H9 (cell line): Measurements from ENCODE around the gene VTA1. TPM values are rescaled to one million over a fixed set of nuclear protein-coding genes. Genes with fewer than 3 reads are reported as not detected.

Source experiments
- DNase-seq: peaks from one replicate; pipeline ENCODE4 v3.0.0-alpha.2; 2017
- H2AFZ ChIP-seq: one replicate; pipeline ENCODE4 v1.6.1; 2013; ENCODE audit warnings: mild to moderate bottlenecking, low read length, control low read depth, moderate library complexity
- H2AK5ac ChIP-seq: 2 replicates; pipeline ENCODE4 v1.6.1; 2013; ENCODE audit warnings: low read length, control low read depth, mixed read lengths; ENCODE audit not compliant: insufficient read length
- H2BK120ac ChIP-seq: one replicate; pipeline ENCODE4 v1.6.1; 2013; ENCODE audit warnings: low read depth, mild to moderate bottlenecking, low read length, control low read depth, inconsistent platforms; ENCODE audit not compliant: poor library complexity, severe bottlenecking
- H2BK12ac ChIP-seq: 2 replicates; pipeline ENCODE4 v1.6.1; 2013; ENCODE audit warnings: low read length, control low read depth, mixed read lengths, low read depth; ENCODE audit not compliant: insufficient read length
- H2BK15ac ChIP-seq: 2 replicates; pipeline ENCODE4 v1.6.1; 2013; ENCODE audit warnings: low read depth, low read length, control low read depth
- H2BK20ac ChIP-seq: one replicate; pipeline ENCODE4 v1.6.1; 2013; ENCODE audit warnings: low read depth, mild to moderate bottlenecking, low read length, control low read depth, inconsistent platforms; ENCODE audit not compliant: poor library complexity, severe bottlenecking
- H2BK5ac ChIP-seq: 2 replicates; pipeline ENCODE4 v1.6.1; 2013; ENCODE audit warnings: low read length, control low read depth, mixed read lengths; ENCODE audit not compliant: insufficient read length
- H3K14ac ChIP-seq: 2 replicates; pipeline ENCODE4 v1.6.1; 2013; ENCODE audit warnings: low read length, control low read depth; ENCODE audit not compliant: insufficient read depth
- H3K18ac ChIP-seq: 2 replicates; pipeline ENCODE4 v1.6.1; 2013; ENCODE audit warnings: low read depth, mild to moderate bottlenecking, mixed read lengths, low read length, control low read depth; ENCODE audit not compliant: insufficient read length
- H3K23ac ChIP-seq: 2 replicates; pipeline ENCODE4 v1.6.1; 2013; ENCODE audit warnings: low read length, control low read depth, mixed read lengths, low read depth; ENCODE audit not compliant: insufficient read length
- H3K23me2 ChIP-seq: 2 replicates; pipeline ENCODE4 v1.6.1; 2013; ENCODE audit warnings: low read depth, mild to moderate bottlenecking, mixed read lengths, low read length, control low read depth; ENCODE audit not compliant: insufficient read length, poor library complexity, severe bottlenecking
- H3K27ac ChIP-seq: 2 replicates; pipeline ENCODE4 v1.5.1; 2013; ENCODE audit warnings: low read length, control low read depth, mixed read lengths, low read depth; ENCODE audit not compliant: insufficient read length
- H3K27me3 ChIP-seq: 2 replicates; pipeline ENCODE4 v1.6.1; 2013; ENCODE audit warnings: low read length, control low read depth, inconsistent platforms; ENCODE audit not compliant: insufficient read depth
- H3K4ac ChIP-seq: 2 replicates; pipeline ENCODE4 v1.6.1; 2013; ENCODE audit warnings: low read depth, mild to moderate bottlenecking, control low read depth, inconsistent platforms, low read length, moderate library complexity
- H3K4me1 ChIP-seq: 2 replicates; pipeline ENCODE4 v1.6.1; 2013; ENCODE audit warnings: low read length, control low read depth, inconsistent platforms; ENCODE audit not compliant: insufficient read depth
- H3K4me2 ChIP-seq: 2 replicates; pipeline ENCODE4 v1.6.1; 2013; ENCODE audit warnings: low read length, control low read depth, mixed read lengths; ENCODE audit not compliant: insufficient read length, insufficient read depth
- H3K56ac ChIP-seq: 2 replicates; pipeline ENCODE4 v1.6.1; 2013; ENCODE audit warnings: low read depth, mild to moderate bottlenecking, mixed read lengths, low read length, control low read depth; ENCODE audit not compliant: insufficient read length
- H3K79me1 ChIP-seq: 2 replicates; pipeline ENCODE4 v1.6.1; 2013; ENCODE audit warnings: low read depth, mild to moderate bottlenecking, moderate library complexity, low read length, control low read depth, inconsistent platforms; ENCODE audit not compliant: insufficient read depth, poor library complexity, severe bottlenecking
- H3K79me2 ChIP-seq: 2 replicates; pipeline ENCODE4 v1.6.1; 2013; ENCODE audit warnings: low read length, control low read depth, inconsistent platforms; ENCODE audit not compliant: insufficient read depth
- H3K9ac ChIP-seq: 2 replicates; pipeline ENCODE4 v1.6.1; 2013; ENCODE audit warnings: low read length, control low read depth, mixed read lengths; ENCODE audit not compliant: insufficient read length; ENCODE audit errors: extremely low read depth
- H3K9me3 ChIP-seq: one replicate; pipeline ENCODE4 v1.6.1; 2013; ENCODE audit warnings: low read depth, low read length, inconsistent platforms; ENCODE audit not compliant: control insufficient read depth
- H3T11ph ChIP-seq: one replicate; pipeline ENCODE4 v1.6.1; 2013; ENCODE audit warnings: mild to moderate bottlenecking, low read length, control low read depth, inconsistent platforms
- H4K20me1 ChIP-seq: one replicate; pipeline ENCODE4 v1.6.1; 2013; ENCODE audit not compliant: control insufficient read depth, insufficient read length, insufficient read depth
- H4K5ac ChIP-seq: 2 replicates; pipeline ENCODE4 v1.6.1; 2013; ENCODE audit warnings: low read depth, mild to moderate bottlenecking, mixed read lengths, low read length, control low read depth; ENCODE audit not compliant: insufficient read length
- H4K8ac ChIP-seq: replicated peaks from 2 replicates; pipeline ENCODE4 v1.6.1; 2013; ENCODE audit warnings: low read length, control low read depth, mixed read lengths, low read depth; ENCODE audit not compliant: insufficient read length
- H4K91ac ChIP-seq: 2 replicates; pipeline ENCODE4 v1.6.1; 2013; ENCODE audit warnings: low read depth, mild to moderate bottlenecking, moderate library complexity, mixed read lengths, low read length, control low read depth; ENCODE audit not compliant: insufficient read length
- H3K27ac Mint-ChIP-seq, 3 experiments: 2 replicates in 2 of 3; 3 replicates in 1 of 3; pipeline ENCODE4 v1.8.0; 2020 to 2021; ENCODE audit warnings: mixed read lengths in 3 of 3, mild to moderate bottlenecking in 1 of 3, moderate library complexity in 1 of 3
- H3K27me3 Mint-ChIP-seq: 2 replicates; pipeline ENCODE4 v1.8.0; 2021; ENCODE audit warnings: low read depth, mild to moderate bottlenecking, moderate library complexity, mixed read lengths
- H3K36me3 Mint-ChIP-seq, 3 experiments: 2 replicates in 2 of 3; 3 replicates in 1 of 3; pipeline ENCODE4 v1.8.0; 2020 to 2021; ENCODE audit warnings: low read depth in 3 of 3, mixed read lengths in 3 of 3; ENCODE audit not compliant: insufficient read depth in 1 of 3
- H3K4me1 Mint-ChIP-seq, 2 experiments: 2 replicates each; pipeline ENCODE4 v1.8.0; 2020; ENCODE audit warnings: mixed read lengths in 2 of 2
- H3K4me3 Mint-ChIP-seq, 2 experiments: 2 replicates in 1 of 2; 3 replicates in 1 of 2; pipeline ENCODE4 v1.8.0; 2020 to 2021; ENCODE audit warnings: mild to moderate bottlenecking in 2 of 2, mixed read lengths in 2 of 2, moderate library complexity in 1 of 2
- H3K9me3 Mint-ChIP-seq, 2 experiments: 2 replicates in 1 of 2; 3 replicates in 1 of 2; pipeline ENCODE4 v1.8.0; 2020; ENCODE audit warnings: mild to moderate bottlenecking in 2 of 2, mixed read lengths in 2 of 2, moderate library complexity in 1 of 2
- CTCF ChIP-seq: fragments of 200-600 bp; sonication (generic); conservative IDR thresholded peaks from 3 replicates; pipeline ENCODE4 v1.8.0; 2021; ENCODE audit warnings: antibody characterized with exemption, mild to moderate bottlenecking
- WGBS: extraction: QIAGEN DNeasy Blood & Tissue Kit; methylation state at CpG from one replicate; pipeline ENCODE4 v1.1.7; 2013; ENCODE audit warnings: missing lambda C conversion rate, low lambda C conversion rate, mixed read lengths; ENCODE audit not compliant: insufficient read length; ENCODE audit errors: extremely low coverage; 5-methylcytosine and 5-hydroxymethylcytosine counted together
- total RNA-seq: library from RNA; stranded (reverse); gene quantifications from 2 replicates; pipeline ENCODE4 v1.2.1, GENCODE V29; 2021

The VTA1 gene
- total RNA-seq, 1 experiment from 2014 or later: 63.1 TPM

GRCh38 chr6:142266060-142266459, 119.0 kb downstream of the VTA1 start:
- no CpG with 5 or more reads among the region's 4 CpGs for WGBS
- Histone ChIP-seq H3T11ph (no peak overlapping the region), H2BK20ac (no peak overlapping the region), H3K27me3 (no peaks in the 10 kb centered on the region), H2BK120ac (no peak overlapping the region), H2AK5ac (no peak overlapping the region), H4K20me1 (no peaks in the 10 kb centered on the region), H3K23me2 (no peaks in the 10 kb centered on the region), H3K23ac (no peak overlapping the region), H3K9me3 (no peaks in the 10 kb centered on the region), H2BK15ac (no peak overlapping the region), H3K4me1 (no peaks in the 10 kb centered on the region), H3K56ac (no peak overlapping the region), H4K8ac (no peak overlapping the region), H3K4me2 (no peak overlapping the region), H4K91ac (no peak overlapping the region), H3K9ac (no peak overlapping the region), H3K18ac (no peak overlapping the region), H2AFZ (no peak overlapping the region), H3K27ac (no peak overlapping the region), H3K79me1 (no peaks in the 10 kb centered on the region), H3K4ac (no peak overlapping the region), H4K5ac (no peak overlapping the region), H2BK5ac (no peak overlapping the region), H3K14ac (no peak overlapping the region), H2BK12ac (no peak overlapping the region), H3K79me2 (no peaks in the 10 kb centered on the region)
- no peak overlapping the region; a peak in 1 of 7 replicates for H3K27ac Mint-ChIP-seq
- H3K4me3 Mint-ChIP-seq: no peak overlapping the region
- H3K36me3 Mint-ChIP-seq: no peaks in the 10 kb centered on the region
- no peak for DNase-seq
- no peaks in the 10 kb centered on the region for H3K9me3 Mint-ChIP-seq
- TF ChIP-seq CTCF: no peak
- H3K27me3 Mint-ChIP-seq: no peaks in the 10 kb centered on the region
- H3K4me1 Mint-ChIP-seq: no peaks in the 10 kb centered on the region
